ENCODE data around the gene CNTNAP2. TPM values are rescaled to one million over a fixed set of nuclear protein-coding genes. Genes with fewer than 3 reads are reported as not detected.
"Not testable (repeated sequence)": the region's sequence is repeated elsewhere in the genome, so short reads cannot be mapped to it uniquely, and the experiment has no call there.

The CNTNAP2 gene
- total RNA-seq, 1 experiment from 2014 or later, result 0.03 TPM

GRCh38 chr7:146875981-146876380 lies 759.4 kb downstream of the CNTNAP2 start:
- DNase-seq (ENCODE audit: low spot score), result no peak

GRCh38 chr7:146876411-146876810 lies 759.8 kb downstream of the CNTNAP2 start:
- no peak for DNase-seq (ENCODE audit: low spot score)

DNA sequence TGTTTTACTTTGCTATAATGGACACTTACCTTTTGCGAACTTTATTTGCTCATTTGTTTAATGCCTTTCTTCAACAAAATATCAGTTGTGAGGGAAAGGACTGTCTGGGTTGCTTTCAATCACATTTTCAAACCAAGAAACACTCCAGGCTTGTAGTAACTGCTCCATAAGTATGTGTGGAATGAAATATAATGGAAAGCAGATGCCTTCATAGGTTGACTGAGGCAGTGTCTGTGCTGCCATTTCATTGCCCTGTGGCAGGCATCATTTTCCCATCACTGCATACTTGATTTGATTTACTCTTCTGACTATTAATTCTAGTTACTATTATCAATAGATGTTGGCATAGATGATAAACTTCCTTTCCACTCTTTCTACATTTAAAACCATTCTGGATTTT lies 762.3 kb downstream of the CNTNAP2 start:
- DNase-seq (ENCODE audit: low spot score), result no peak

- no peak for DNase-seq (ENCODE audit: low spot score)
Measured at GRCh38 chr7:146885231-146885630, 768.6 kb downstream of the CNTNAP2 start.

- DNase-seq (ENCODE audit: low spot score), result no peak
Measured at GRCh38 chr7:146889806-146890555, 773.4 kb downstream of the CNTNAP2 start.

GRCh38 chr7:146892151-146892550 lies 775.5 kb downstream of the CNTNAP2 start:
- DNase-seq (ENCODE audit: low spot score), result no peak

- DNase-seq (ENCODE audit: low spot score), result no peak
Measured at GRCh38 chr7:146894927-146895326, 778.3 kb downstream of the CNTNAP2 start.

GRCh38 chr7:146902266-146902665 lies 785.7 kb downstream of the CNTNAP2 start:
- DNase-seq (ENCODE audit: low spot score), result no peak

DNA sequence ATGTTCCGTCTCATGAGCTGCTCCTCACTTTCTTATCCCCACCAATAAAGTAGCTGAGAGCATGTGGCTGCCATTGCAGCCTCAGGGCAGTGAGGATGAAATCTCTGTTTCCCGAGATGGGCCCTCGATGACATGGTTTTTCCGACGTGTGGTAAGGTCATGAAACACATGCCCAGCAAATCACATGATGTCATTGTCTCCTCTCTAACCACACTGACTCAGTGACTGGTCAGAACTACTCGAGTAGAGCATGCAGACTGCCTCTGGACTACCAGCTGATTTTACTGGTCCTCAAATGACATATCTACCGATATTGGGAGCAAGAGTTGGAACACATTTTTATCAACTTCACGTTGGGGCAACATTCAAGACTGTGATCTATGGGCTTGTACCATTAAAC lies 786.1 kb downstream of the CNTNAP2 start:
- DNase-seq (ENCODE audit: low spot score), result no peak

GRCh38 chr7:146905746-146906145 lies 789.1 kb downstream of the CNTNAP2 start:
- not testable (repeated sequence) for DNase-seq (ENCODE audit: low spot score)

DNA sequence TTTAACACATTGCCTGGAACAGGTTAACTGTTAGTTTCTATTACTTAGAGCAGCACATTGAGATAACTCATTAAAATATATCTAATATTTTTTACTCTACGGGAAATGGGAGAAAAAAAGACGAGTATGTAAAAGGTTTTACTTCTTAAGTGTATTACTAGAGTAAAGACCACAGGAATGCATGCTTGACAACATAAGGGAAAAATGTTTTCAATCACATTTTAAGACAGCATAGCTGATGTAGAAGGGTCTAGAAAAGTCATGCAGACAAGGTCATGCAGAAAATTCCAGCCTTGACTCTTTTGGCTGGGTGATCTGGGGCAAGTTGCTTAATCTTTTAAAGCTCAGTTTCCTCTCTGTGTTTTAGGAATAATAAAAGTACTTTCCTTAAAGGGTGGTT lies 806.2 kb downstream of the CNTNAP2 start:
- no peak for DNase-seq (ENCODE audit: low spot score)

GRCh38 chr7:146926841-146927240 lies 810.2 kb downstream of the CNTNAP2 start:
- DNase-seq (ENCODE audit: low spot score), result no peak

- DNase-seq (ENCODE audit: low spot score), result no peak
Measured at GRCh38 chr7:146937836-146938235, 821.2 kb downstream of the CNTNAP2 start.

DNA sequence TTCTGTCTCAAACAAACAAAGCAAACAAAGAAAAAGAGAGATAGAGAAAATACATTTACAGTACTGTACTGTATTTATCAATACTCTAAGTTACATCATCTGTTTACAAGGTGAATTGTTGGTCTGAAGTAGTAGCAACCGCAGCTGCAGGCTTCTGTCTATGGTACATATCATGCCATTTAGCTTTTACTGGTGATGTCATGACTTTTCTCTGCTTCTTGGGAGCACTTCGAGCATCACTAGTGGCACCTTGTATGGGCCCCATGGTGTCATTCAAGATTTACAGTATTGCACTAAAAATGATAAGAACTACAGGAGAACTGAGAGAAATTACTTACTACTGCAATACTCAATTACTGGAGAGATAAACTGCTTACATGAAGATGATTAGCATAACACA lies 826.9 kb downstream of the CNTNAP2 start:
- no peak for DNase-seq (ENCODE audit: low spot score)

GRCh38 chr7:146948703-146949102 lies 832.1 kb downstream of the CNTNAP2 start:
- no peak for DNase-seq (ENCODE audit: low spot score)

- DNase-seq (ENCODE audit: low spot score), result no peak
Measured at GRCh38 chr7:146956321-146956720, 839.7 kb downstream of the CNTNAP2 start.

- DNase-seq (ENCODE audit: low spot score), result no peak
Measured at GRCh38 chr7:146956853-146957252, 840.3 kb downstream of the CNTNAP2 start.

DNA sequence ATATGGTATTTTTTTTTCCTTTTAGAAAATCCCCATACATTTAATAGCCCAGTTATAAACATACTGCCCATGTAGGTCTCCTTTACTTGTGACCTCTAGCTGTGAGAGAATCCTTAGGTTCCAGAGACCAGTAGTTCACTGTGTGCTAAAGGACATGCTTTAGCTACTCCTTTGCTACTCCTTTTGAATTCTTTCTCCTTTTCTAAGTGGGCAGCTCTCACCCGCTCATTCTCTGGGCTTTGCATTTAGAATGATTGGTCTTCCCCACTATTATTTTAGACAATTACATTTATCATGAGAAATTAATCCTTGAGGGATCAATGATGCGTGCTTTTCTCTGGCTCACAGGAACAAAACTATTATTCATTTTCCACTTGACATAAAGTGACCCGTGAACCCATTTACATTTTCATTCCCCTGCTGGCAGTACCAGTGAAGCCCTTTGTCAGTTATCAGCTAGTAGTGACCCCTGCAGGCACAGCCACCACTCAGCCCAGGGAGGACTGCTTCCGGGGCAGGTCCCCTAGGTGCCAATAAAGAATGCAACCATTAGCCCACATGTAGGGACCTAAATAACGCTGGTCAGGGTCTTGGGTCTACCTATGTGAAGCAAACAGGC lies 844.3 kb downstream of the CNTNAP2 start:
- DNase-seq (ENCODE audit: low spot score), result peak; percentile 41

DNA sequence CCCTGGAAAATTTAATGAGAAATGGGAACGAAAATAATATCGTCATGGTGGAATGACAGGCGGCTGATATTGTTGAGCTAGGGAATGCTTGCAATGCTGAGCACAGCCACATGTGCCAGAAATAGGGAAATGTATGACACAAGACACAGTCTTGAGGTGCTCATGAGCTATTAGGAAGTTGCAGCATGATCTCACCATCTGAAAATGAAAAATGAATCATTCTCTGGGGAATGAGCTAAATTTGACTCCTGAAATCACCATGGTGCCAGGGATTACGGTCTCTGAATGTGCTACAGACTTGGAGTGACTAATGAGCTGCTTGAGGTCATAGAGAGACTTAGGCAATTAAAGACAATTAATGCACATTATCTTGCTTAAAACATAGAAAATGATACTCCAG lies 845.0 kb downstream of the CNTNAP2 start:
- DNase-seq (ENCODE audit: low spot score), result no peak

GRCh38 chr7:146966274-146966673 lies 849.7 kb downstream of the CNTNAP2 start:
- DNase-seq (ENCODE audit: low spot score), result no peak

GRCh38 chr7:146982482-146982881 lies 865.9 kb downstream of the CNTNAP2 start:
- DNase-seq (ENCODE audit: low spot score), result no peak

DNA sequence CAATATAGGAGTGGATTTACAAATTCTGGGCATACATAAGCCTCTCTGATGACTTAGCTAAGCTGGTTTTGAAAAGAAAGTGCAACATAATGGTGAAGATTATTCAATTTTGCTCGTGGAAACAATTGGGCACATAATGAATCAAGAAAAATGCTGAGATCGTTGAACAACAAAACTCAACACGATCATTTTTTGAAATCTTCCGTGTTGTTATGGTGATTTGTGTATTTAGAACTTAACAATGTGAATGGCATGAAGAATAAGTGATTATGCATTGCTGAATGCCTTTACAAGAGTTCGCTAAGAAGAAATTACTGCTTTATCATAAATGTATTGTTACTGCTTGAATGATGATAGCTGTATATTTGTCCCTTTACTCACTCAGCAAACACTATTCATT lies 875.0 kb downstream of the CNTNAP2 start:
- no peak for DNase-seq (ENCODE audit: low spot score)

DNA sequence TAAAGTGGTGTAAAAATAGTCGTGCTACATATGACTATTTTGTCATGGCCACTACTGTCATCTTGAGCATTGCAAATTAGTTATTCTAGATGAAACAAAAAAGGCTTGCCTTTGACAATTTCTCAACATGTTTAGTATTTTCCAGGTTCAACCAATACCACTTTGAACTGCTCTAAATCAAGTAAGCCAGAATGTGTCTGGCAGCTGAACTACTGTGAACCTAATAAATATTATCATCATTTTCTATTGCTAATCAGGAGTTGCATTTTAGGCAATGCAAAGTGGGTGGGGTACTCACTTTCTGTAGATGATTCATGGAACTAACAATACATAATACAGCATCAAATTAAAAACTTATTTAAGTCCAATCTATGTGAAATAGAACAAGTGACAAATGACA lies 877.2 kb downstream of the CNTNAP2 start:
- no peak for DNase-seq (ENCODE audit: low spot score)

Data from HT-29 (cell line).